Raji (cell line): Measurements from ENCODE around the gene CCDC97.

Source experiments
- POLR2A ChIP-seq: IDR thresholded peaks from 2 replicates; pipeline ENCODE4 v1.6.1; 2011; ENCODE audit warnings: low read depth, low read length, control low read depth; ENCODE audit not compliant: insufficient read depth

CCDC97 gene

DNA sequence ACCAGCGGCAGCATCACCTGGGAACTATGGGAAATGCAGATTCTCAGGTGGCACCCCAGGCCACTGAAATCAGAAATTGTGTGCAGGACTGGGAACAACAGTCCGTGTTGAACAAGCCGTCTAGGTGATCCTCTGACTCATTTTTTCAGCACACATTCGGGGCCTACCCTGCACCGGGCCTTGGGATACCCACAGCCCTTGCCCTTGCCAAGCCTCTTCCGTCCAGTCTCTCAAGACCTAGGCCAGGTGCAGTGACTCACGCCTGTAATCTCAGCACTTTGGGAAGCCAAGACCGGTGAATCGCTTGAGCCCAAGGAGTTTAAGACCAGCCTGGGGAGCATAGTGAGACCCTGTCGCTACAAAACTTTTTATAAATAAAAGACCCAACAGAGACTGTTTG, 25.5 kb downstream of the CCDC97 start:
- no peak for TF ChIP-seq POLR2A

DNA sequence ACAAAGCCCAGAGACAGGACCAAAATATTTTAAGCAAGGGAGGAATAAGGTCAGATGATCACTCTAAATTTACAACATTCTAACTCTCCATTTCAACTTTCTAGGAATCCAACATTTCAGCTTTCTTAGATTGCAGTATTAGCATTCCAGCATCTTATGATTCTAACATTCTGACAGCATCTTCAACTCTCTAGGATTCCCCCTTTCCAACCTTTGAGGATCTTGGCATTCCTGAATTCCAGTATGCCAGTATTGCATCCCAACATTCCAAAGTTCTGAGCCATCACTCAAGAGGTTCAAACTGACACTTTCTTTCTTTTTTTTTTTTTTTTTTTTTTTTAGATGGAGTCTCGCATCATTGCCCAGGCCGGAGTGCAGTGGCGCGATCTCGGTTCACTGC, 30.0 kb downstream of the CCDC97 start:
- TF ChIP-seq POLR2A: no peak

DNA sequence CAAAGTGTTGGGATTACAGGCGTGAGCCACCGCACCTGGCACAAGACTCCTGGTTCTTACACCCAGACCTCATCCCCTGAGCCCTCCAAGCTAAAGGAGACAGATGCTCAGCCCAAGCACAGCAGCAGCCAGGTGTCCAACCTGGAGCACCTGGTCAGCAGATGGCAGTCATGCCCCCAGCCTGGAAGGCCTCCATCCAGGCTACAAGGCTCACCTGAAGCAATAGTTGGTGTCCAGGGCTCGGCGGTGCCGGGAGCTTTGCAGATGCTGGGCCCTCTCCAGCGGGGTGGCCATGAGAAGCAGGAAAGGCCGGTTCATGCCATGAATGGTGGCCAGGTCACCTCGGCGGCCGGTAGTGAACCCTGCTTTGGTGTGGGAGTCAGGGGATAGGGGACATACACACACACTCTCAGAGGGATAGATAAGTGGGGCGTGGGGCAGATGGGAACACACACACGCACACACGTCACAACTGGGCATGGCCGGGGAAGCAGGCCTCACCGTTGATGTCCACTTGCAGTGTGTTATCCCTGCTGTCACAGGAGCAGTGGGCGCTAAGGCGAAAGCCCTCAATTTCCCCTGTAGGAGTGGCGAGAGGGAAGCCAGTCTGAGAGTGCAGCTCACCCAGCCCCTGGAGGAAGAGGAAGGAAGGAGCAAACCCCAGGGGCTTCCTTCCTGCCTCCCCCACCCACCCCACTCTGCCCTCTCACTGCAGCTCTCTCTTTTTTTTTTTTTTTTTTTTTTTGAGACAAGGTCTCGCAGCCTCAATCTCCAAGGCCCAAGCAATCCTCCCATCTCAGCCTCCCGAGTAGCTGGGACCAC, 31.9 kb downstream of the CCDC97 start:
- no peak for TF ChIP-seq POLR2A

DNA sequence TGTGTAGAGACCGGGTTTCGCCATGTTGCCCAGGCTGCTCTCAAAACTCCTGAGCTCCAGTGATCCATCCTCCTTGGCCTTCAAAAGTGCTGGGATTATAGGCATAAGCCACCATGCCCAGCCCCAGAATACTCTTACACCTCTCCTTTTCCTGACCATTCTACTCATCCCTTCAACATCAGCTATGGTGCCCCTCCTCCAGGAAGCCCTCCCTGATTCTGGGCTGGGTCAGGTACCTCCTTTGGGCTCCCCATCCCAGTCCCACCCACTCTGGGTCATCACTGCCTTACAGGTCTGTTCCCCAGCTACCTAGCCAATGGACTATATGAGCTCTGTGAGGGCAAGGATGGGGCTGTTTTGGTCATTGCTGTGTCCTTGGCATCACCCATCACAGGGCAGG, 34.2 kb downstream of the CCDC97 start:
- no peak for TF ChIP-seq POLR2A

DNA sequence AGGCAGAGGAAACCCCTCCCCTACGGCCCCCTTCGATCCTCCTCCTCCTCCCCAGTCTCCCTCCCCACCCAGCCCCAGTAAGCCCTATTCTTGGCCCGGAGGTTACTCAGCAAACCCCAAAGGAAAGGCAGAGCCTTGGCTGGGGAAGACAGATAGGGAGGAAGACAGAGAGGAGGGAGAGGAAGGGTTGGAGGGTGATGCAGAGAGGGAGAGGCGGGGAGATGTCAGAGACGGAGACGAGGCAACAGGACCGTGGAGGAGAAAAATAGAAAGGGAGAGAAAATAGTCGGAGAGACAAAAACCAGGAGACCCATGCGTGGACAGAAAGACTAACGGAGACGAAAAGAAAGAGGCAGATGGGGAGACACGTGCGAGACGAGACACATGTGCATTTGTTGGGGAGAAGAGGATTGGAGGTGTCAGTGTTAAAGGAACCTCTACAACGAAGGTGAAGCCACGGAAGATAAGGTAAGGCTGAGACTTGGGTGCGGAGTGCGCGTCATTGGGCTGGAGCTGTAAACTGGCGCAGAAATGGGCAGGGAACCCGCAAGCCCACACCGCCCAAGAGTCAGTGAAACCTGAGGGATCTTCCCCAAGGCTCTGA, 40.9 kb downstream of the CCDC97 start:
- TF ChIP-seq POLR2A: no peak

DNA sequence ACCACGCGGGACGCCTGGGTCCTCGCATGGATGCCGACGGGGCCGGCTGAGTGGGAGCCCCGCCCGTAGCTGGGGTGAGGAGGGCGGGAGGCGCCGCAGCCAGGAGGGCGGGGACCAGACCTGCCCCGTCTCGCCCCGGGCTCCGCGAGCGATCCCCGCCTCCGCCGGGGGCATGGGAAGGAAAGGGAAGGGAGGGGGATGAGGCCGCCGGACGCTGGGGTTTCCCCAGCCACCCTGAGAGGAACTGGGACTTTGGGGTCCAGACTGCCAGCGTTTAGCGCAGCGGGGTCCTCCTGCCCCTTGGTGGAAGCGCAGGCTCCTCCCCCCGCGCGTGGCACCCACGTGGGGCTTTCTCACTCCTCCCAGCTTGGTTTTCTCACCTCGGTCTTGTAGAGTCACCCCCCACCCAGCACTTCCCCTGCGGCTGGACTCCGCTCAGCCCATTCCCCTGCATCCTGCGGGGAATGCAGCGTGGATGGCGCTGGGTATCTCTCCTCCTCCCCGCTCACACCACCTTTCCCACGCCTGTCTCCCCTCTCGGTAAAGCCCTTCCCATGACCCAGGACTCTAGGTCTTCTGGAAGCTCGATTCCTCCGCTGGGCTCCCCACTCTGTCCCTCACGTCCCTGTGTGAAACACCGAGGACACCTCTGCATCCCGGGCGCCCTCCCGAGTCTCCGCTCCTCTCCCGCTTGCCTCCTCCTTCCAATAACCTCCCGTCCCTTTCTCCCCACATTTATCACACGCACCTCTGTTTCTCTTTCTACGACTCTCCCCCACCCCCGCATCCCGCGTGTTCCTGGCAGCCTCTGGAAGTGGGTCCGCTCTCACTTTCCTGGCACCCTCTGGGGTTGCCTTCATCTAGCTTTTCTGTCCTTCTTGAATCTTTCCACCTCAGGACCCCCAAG, 41.6 kb downstream of the CCDC97 start:
- TF ChIP-seq POLR2A: peak; percentile 59

DNA sequence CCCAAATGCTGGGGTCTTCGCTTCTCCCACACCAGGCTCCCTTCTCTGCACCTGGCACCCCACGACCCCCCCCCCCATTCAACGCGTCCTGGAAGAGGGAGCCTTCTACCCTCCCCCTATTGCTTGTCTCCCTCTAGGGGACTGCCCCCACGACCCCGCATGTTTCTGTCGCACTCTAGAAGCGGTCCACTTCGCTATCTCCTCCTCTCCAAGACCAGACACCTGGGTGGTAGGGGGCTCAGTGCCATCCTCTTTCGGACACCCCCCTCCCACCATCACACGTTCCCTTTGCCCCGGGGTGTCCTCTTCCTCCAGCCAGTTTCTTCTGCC, 42.3 kb downstream of the CCDC97 start:
- no peak for TF ChIP-seq POLR2A

DNA sequence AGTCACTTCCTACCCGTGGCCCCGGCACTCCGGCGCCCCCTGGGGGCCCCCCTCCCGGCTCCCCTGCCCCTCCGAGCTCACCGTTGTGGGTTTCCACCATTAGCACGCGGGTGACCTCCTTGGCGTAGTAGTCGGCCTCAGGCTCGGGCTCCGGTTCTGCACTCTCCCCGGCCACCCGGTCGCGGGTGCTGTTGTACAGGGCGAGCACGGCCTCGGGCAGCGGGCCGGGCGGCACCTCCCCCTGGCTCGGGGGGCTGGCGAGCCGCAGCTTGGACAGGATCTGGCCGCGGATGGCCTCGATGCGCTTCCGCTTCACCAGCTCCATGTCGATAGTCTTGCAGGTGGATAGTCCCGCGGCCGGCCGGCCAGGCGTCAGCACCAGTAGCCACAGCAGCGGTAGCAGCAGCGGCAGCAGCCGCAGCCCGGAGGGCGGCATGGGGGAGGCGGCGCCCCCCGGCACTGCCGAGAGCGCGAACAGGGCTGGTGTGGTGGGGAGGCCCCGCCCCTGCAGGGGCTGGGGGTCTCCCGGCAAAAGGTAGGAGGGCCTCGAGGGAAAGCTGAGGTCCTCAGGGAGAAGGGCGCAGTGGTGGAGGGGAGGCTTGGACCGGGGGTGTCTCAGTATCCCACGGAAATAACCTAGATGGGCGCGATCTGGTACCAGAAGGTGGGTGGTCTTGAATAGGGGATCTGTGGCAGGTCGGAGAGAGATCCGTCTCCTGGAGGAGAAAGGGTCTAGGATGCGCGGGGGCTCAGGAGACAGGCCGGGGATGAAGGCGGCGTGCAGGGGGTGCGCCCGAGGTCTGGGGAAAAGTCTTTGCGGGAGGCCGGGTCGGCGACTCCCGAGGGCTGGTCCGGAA, 42.9 kb downstream of the CCDC97 start:
- TF ChIP-seq POLR2A: peak; percentile 30; the same call in 1 of the 2 replicates

DNA sequence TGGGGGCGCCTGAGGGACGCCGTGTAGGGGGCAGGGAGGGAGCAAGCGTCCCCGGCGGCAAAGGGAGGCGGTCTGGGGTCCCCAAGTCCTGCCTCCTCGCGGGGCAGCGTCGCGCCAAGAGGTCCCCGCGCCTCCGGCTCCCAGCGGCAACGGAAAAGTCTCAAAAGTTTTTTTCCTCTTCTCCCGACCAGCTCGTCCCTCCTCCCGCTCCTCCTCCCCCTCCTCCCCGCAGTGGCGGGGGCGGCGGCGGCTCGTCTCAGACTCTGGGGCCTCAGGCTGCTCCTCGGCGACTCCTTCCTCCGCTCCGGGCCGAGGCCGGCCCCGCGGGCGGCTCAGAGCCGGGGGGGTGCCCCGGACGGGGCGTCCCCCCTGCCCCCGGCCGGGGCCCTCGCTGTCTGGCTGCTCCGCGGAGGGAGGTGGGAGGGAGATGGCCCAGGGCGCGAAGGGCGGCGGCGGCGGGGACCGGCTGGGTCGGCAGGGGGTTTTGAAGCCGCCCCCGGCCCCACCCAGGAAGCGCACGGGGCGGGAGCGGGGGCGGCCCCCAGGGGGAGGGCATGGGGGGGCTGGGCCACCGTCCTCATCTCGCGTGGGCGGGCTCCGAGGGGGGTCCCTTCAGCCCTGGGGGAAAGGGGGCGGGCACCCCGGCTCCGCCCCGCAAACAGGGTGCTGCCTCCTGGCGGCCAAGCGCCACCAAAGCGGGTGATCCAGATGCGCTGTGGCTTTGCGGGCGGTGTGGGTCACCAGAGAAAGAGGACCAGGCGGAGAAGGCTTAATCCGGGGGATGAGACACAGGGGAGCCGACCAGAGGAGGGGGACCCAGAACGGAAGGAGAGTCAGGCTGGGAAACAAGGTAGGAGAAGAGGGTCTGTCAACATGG, 43.7 kb downstream of the CCDC97 start, which contains the start of gene TGFB1:
Gene TGFB1, minus strand, starts transcription at position 457 of the 877 bp plus-strand sequence. CDS start 878 bp downstream, outside the sequence.
- peak; percentile 79 for TF ChIP-seq POLR2A

DNA sequence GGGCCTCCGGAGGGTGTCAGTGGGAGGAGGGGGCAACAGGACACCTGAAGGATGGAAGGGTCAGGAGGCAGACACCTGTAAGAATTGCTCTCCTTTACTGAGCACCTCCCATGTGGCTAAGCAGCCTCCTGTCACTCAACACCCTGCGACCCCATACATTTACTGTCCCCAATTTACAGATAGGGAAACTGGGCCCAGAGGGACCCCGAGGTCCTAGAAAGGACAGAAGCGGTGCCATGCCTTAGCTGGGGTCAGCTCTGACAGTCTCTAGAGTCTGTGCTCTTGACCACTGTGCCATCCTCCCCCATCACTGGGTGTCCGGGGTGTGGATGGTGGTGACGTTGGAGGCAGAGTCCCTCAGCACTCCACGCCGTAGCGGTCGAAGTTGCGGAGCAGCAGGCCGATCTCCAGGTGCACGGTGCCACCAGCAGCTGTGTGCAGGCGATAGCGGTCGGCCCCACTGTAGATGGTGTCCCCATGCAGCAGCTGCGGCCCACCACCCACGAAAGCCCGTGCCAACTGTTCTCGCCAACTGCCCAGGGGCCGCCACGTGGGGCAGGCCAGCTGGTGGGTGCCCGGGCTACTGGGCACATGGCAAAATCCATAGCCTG, 44.5 kb downstream of the CCDC97 start:
- TF ChIP-seq POLR2A: no peak

DNA sequence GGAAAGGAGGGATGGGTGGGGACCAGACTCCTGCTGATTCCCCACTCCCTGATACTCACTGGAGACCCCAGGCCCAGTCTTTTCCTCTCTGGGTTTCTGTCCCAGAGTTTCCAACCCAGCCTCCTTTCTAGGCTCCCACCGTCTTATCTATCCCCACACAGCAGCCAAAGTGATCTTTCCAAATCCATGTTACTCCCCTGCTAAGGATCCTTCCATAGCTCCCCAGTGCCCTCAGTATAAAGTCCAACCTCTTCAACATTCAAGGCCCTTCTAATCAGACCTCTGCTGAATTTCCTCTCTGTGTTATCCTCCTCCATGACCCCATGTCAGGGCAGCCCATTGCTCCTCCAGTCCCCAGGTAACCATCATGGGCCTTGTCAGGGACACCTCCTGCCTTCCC, 45.1 kb downstream of the CCDC97 start:
- no peak for TF ChIP-seq POLR2A

DNA sequence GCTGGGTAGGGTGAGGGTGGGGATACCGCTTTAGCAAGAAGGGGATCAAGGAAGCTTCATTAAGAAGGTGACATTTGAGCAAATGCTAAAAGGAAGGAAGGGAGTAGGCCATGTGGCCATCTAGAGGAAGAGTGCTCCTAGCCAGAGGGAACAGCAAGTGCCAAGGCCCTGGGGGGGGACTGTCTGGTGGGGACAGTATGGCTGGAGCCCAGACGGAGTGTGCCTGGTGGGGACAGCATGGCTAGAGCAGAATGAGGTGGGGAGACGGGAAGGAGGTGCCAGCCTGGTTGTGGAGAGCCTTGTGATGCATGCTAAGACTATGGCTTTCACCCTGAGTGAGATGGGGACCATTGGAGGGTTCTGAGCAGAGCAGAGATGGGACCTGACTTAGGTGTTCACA, 45.8 kb downstream of the CCDC97 start:
- no peak for TF ChIP-seq POLR2A

DNA sequence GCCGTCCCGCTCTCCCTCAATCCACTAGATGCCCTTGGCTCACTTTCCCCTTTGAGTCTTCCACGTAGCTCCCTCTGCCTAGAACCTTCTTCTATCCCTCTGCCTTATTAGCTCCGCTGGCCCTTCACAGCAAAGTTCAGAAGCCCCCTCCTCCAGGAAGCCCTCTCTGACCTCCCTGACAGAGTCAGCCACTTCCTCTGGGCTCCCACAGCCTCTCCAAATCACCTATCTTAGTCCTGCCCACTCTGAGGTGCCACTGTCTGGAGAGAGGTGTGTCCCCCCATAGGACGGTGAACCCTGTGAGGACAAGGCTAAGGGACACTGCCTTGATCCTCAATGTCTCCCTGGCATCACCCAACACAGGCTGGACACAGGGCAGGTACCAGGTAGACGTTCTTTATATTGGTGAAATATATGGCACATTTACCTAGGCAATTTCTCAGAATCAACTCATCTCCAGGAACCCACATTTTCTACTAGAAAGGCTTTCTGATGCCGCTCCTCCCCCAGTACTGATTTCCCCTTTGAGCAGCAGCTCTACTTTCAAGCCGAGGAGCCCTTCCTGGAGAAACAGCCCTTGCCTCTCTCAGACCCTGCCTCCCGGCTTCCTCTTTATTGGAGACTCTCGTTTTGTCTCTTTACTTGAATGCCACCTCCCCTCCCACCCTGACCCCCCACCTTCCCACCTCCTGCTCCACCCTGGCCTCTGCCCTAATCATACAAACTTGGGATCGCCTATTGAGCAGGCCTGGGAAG, 47.2 kb downstream of the CCDC97 start:
- TF ChIP-seq POLR2A: no peak; the same call in 1 of the 2 replicates
